HG03469 (cell line): ENCODE measurements around the gene DNAJC7.

Source experiments
- ATAC-seq: cut with Tn5 transposase; IDR thresholded peaks from one replicate; pipeline ENCODE4 v1.9.1; 2021; ENCODE audit warnings: mild to moderate bottlenecking, moderate library complexity, moderate number of reproducible peaks; ENCODE audit not compliant: unreplicated experiment

The DNAJC7 gene

GRCh38 chr17:41928693-41929251, 88.5 kb downstream of the DNAJC7 start:
- ATAC-seq = no peak
